ENCODE data around the gene FOXRED2.

GRCh38 chr22:36480941-36481392, 25.9 kb downstream of the FOXRED2 start:
- TF ChIP-seq CTCF (IDR thresholded peaks at IDR 0.05; ENCODE audit: control extremely low read depth in 1 of 3, insufficient read depth in 1 of 3, low read depth in 1 of 3, low read length in 3 of 3) (no peak), POLR2A (IDR thresholded peaks at IDR 0.05; ENCODE audit: control extremely low read depth in 1 of 2, low read depth in 2 of 2, low read length in 2 of 2) (no peak), CREB1 (IDR thresholded peaks at IDR 0.05) (no peak), BRCA1 (IDR thresholded peaks at IDR 0.05; ENCODE audit: low read depth, low read length) (no peak), SAP30 (IDR thresholded peaks at IDR 0.05; ENCODE audit: insufficient read depth, insufficient replicate concordance, low read length) (no peak)
